IMR-90 (cell line): Measurements from ENCODE around the gene CAMKMT. TPM values are rescaled to one million over a fixed set of nuclear protein-coding genes. Genes with fewer than 3 reads are reported as not detected.
"Not testable (repeated sequence)": the region's sequence is repeated elsewhere in the genome, so short reads cannot be mapped to it uniquely, and the experiment has no call there.

Experiments used
- ATAC-seq: fragments of 200-7000 bp; cut with Tn5 transposase; 2 replicates; pipeline ENCODE4 v1.9.1; 2020; ENCODE audit warnings: low read depth, mild to moderate bottlenecking, moderate library complexity
- BruUV-seq: library from RNA; stranded (reverse); fragments of 400-500 nt; replicated peaks from 2 replicates; lab custom pipeline; 2021; lab: Mats Ljungman, UMichigan
- CTCF ChIA-PET: fragments of 300-600 bp; formaldehyde crosslinking; extraction: SDS; loops from one replicate; lab custom pipeline; 2021; ENCODE audit warnings: antibody characterized with exemption; lab: Yijun Ruan, JAX
- POLR2A ChIA-PET: fragments of 300-600 bp; sonication (Branson Sonifier 250); formaldehyde crosslinking; loops from one replicate; lab custom pipeline; 2022; ENCODE audit warnings: antibody characterized with exemption; ENCODE audit not compliant: unreplicated experiment; lab: Charles Lee
- DNase-seq: peaks from one replicate; pipeline ENCODE4 v3.0.0; 2013
- H2AFZ ChIP-seq: replicated peaks from 2 replicates; pipeline ENCODE3; 2013; ENCODE audit warnings: low read length, mild to moderate bottlenecking; ENCODE audit not compliant: poor library complexity
- H2AK5ac ChIP-seq: 2 replicates; pipeline ENCODE4 v1.6.1; 2013; ENCODE audit warnings: low read depth, low read length, inconsistent platforms
- H2AK9ac ChIP-seq: replicated peaks from 2 replicates; pipeline ENCODE3; 2013; ENCODE audit warnings: mild to moderate bottlenecking, low read depth, low read length, moderate library complexity; ENCODE audit not compliant: poor library complexity
- H2BK120ac ChIP-seq: 2 replicates; pipeline ENCODE4 v1.6.1; 2013; ENCODE audit warnings: low read depth, low read length, inconsistent platforms
- H2BK15ac ChIP-seq: 3 replicates; pipeline ENCODE4 v1.6.1; 2013; ENCODE audit warnings: low read depth, low read length, inconsistent platforms
- H2BK20ac ChIP-seq: 2 replicates; pipeline ENCODE4 v1.6.1; 2013; ENCODE audit warnings: low read depth, mild to moderate bottlenecking, inconsistent platforms, low read length, moderate library complexity
- H2BK5ac ChIP-seq: 2 replicates; pipeline ENCODE4 v1.6.1; 2013; ENCODE audit warnings: mild to moderate bottlenecking, low read depth, low read length, inconsistent platforms; ENCODE audit not compliant: poor library complexity, severe bottlenecking
- H3K14ac ChIP-seq: replicated peaks from 2 replicates; pipeline ENCODE4 v1.6.1; 2013; ENCODE audit warnings: low read depth, low read length, inconsistent platforms
- H3K18ac ChIP-seq: 2 replicates; pipeline ENCODE4 v1.6.1; 2013; ENCODE audit warnings: low read depth, low read length, control low read depth
- H3K23ac ChIP-seq: 2 replicates; pipeline ENCODE4 v1.6.1; 2013; ENCODE audit warnings: low read depth, low read length, inconsistent platforms
- H3K27ac ChIP-seq: 2 replicates; pipeline ENCODE4 v1.5.1; 2013; ENCODE audit warnings: mild to moderate bottlenecking, control low read depth, low read length; ENCODE audit not compliant: insufficient read depth
- H3K27me3 ChIP-seq: 2 replicates; pipeline ENCODE4 v1.6.1; 2013; ENCODE audit warnings: low read length; ENCODE audit not compliant: control insufficient read depth, insufficient read depth
- H3K36me3 ChIP-seq: 2 replicates; pipeline ENCODE4 v1.6.1; 2013; ENCODE audit warnings: low read length, mixed read lengths; ENCODE audit not compliant: control insufficient read depth, insufficient read depth
- H3K4ac ChIP-seq: 2 replicates; pipeline ENCODE4 v1.6.1; 2013; ENCODE audit warnings: low read depth, low read length, inconsistent platforms
- H3K4me1 ChIP-seq: 2 replicates; pipeline ENCODE4 v1.6.1; 2013; ENCODE audit warnings: low read length, mixed read lengths; ENCODE audit not compliant: control insufficient read depth, insufficient read depth
- H3K4me2 ChIP-seq: 2 replicates; pipeline ENCODE4 v1.6.1; 2013; ENCODE audit warnings: low read depth, mild to moderate bottlenecking, control low read depth, low read length, moderate library complexity
- H3K4me3 ChIP-seq: 2 replicates; pipeline ENCODE4 v1.5.1; 2013; ENCODE audit warnings: low read depth, mild to moderate bottlenecking, control low read depth, low read length, moderate library complexity; ENCODE audit not compliant: insufficient read depth
- H3K56ac ChIP-seq: 2 replicates; pipeline ENCODE4 v1.6.1; 2013; ENCODE audit warnings: low read length, inconsistent platforms; ENCODE audit not compliant: insufficient read depth; ENCODE audit errors: extremely low read depth
- H3K79me1 ChIP-seq, 2 experiments: 2 replicates each; pipeline ENCODE4 v1.6.1; 2013; ENCODE audit warnings: low read length in 2 of 2, inconsistent platforms in 1 of 2, low read depth in 1 of 2
- H3K9ac ChIP-seq: 2 replicates; pipeline ENCODE4 v1.6.1; 2013; ENCODE audit warnings: low read depth, low read length, control low read depth
- H3K9me1 ChIP-seq: 2 replicates; pipeline ENCODE4 v1.6.1; 2013; ENCODE audit warnings: low read length, inconsistent platforms; ENCODE audit not compliant: insufficient read depth
- H3K9me3 ChIP-seq: 2 replicates; pipeline ENCODE4 v1.6.1; 2013; ENCODE audit warnings: low read length; ENCODE audit not compliant: control insufficient read depth, insufficient read depth
- H4K20me1 ChIP-seq: 2 replicates; pipeline ENCODE4 v1.6.1; 2013; ENCODE audit warnings: low read length, inconsistent platforms; ENCODE audit not compliant: insufficient read depth
- H4K5ac ChIP-seq: 2 replicates; pipeline ENCODE4 v1.6.1; 2013; ENCODE audit warnings: mild to moderate bottlenecking, low read depth, low read length, control low read depth
- H4K8ac ChIP-seq, 2 experiments: 2 replicates each; pipeline ENCODE4 v1.6.1; 2013; ENCODE audit warnings: low read depth in 2 of 2, low read length in 2 of 2, control low read depth in 1 of 2, inconsistent platforms in 1 of 2
- H4K91ac ChIP-seq: 2 replicates; pipeline ENCODE4 v1.6.1; 2013; ENCODE audit warnings: low read depth, low read length, inconsistent platforms; ENCODE audit not compliant: insufficient read depth
- WGBS, 2 experiments: methylation state at CpG; one replicate each; pipeline versions ENCODE4 v1.1.5 to v1.1.7; 2013; ENCODE audit warnings: missing lambda C conversion rate in 2 of 2; ENCODE audit not compliant: insufficient read length in 1 of 2; ENCODE audit errors: extremely low coverage in 2 of 2; 5-methylcytosine and 5-hydroxymethylcytosine counted together
- dilution Hi-C: fragments of 300-500 bp; cut with HindIII; formaldehyde crosslinking; loops from one replicate; pipeline ENCODE4 v1.14.3; 2018; ENCODE audit warnings: low sequenced_read_pairs; ENCODE audit not compliant: unreplicated experiment
- in situ Hi-C: fragments of 300-500 bp; cut with MboI; formaldehyde crosslinking; loops from 3 replicates; pipeline ENCODE4 v1.14.3; 2019; ENCODE audit warnings: low sequenced_read_pairs, inconsistent platforms, mixed read lengths
- intact Hi-C: fragments of 100-400 bp; cut with micrococcal nuclease; formaldehyde crosslinking; loops from 2 replicates; pipeline ENCODE4 v1.10.0; 2022
- polyA plus RNA-seq, 3 experiments: library from polyadenylated mRNA; depleted of rRNA; stranded (reverse); fragments of >200 nt; gene quantifications; 2 replicates each; pipeline ENCODE4 v1.2.3, GENCODE V29; 2012; ENCODE audit warnings: low replicate concordance in 1 of 3
- total RNA-seq: library from RNA; depleted of rRNA; stranded (reverse); fragments of >200 nt; gene quantifications from 2 replicates; pipeline ENCODE4 v1.2.3, GENCODE V29; 2012

The CAMKMT gene
- total and polyA plus RNA-seq, 2 of the 4 experiments (the other 2 are of a cell fraction) = 4.4 to 6.8 TPM

GRCh38 chr2:44385226-44385625, 23.5 kb downstream of the CAMKMT start:
- DNase-seq, H3K27ac ChIP-seq, H3K4ac ChIP-seq, H3K18ac ChIP-seq, H2BK20ac ChIP-seq, H3K79me1 ChIP-seq, H3K14ac ChIP-seq, H2BK5ac ChIP-seq, POLR2A ChIA-PET, H3K9me1 ChIP-seq, H2AK9ac ChIP-seq, H3K23ac ChIP-seq, H2AFZ ChIP-seq, CTCF ChIA-PET, H3K27me3 ChIP-seq, H4K8ac ChIP-seq, H3K36me3 ChIP-seq, H3K56ac ChIP-seq, H3K4me1 ChIP-seq, H2AK5ac ChIP-seq, ATAC-seq, H3K4me2 ChIP-seq, H4K5ac ChIP-seq, H4K91ac ChIP-seq, H2BK120ac ChIP-seq, H3K9ac ChIP-seq, H4K20me1 ChIP-seq, dilution Hi-C loops, BruUV-seq, in situ Hi-C loops, H3K9me3 ChIP-seq, H2BK15ac ChIP-seq, H3K4me3 ChIP-seq: not testable (repeated sequence)
- no CpG with 5 or more reads among the region's 2 CpGs for WGBS, 2 experiments
- intact Hi-C loops = loop anchor here (5.0 kb wide), 1 partner anchor 298 kb away; no protein-coding TSS in a partner anchor
